Measurements from ENCODE around the gene SLC17A6. TPM values are rescaled to one million over a fixed set of nuclear protein-coding genes. Genes with fewer than 3 reads are reported as not detected.

The SLC17A6 gene
- total RNA-seq, 2 experiments from 2014 or later, result not detected

DNA sequence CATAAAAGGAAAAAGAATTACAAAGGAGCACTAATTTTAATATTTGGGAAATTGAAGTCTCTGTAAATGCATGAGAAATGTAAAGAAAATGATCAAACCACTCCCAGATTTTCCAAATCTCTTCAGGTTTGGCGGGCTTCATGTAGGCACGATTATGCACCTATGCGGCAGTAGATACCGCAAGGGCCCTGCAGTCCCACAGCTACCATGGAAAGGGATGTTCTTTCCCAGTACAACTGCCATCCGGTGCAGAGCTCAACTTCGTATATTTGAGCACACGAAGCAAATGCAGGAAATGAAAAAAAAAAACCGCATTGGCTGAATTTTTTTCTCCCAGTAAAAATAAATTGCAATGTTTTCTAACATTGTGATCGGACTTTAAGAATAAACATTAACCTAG is 1.4 kb downstream of the SLC17A6 start:
- Mint-ChIP-seq H3K4me3 (no peak overlapping the region), H3K27ac (no peak overlapping the region), H3K9me3 (no peaks in the 10 kb centered on the region), H3K27me3 (peaks cover 92% of the 10 kb centered on the region), H3K36me3 (ENCODE audit: low read depth) (no peaks in the 10 kb centered on the region), H3K4me1 (ENCODE audit: low read depth) (peaks cover 17% of the 10 kb centered on the region)
- H3K4me3 ChIP-seq (ENCODE audit: low read length), result no peak overlapping the region
- no peak overlapping the region for H3K27ac ChIP-seq (ENCODE audit: low read depth in 1 of 2, low read length in 2 of 2)
- H3K4me1 ChIP-seq (ENCODE audit: insufficient read depth, low read length), result no peaks in the 10 kb centered on the region
- CTCF ChIA-PET, result no interaction called here
- POLR2A ChIA-PET, result interaction anchor here (0.7 kb wide), 1 partner anchor 490 kb away, joined by 3 read pairs; the partner anchor contains the start of gene SVIP
- DNase-seq (no peak), ATAC-seq (ENCODE audit: poor library complexity) (no peak)
- H3K36me3 ChIP-seq (ENCODE audit: insufficient read depth, low read length), result no peaks in the 10 kb centered on the region
- TF ChIP-seq, protein P1, sequence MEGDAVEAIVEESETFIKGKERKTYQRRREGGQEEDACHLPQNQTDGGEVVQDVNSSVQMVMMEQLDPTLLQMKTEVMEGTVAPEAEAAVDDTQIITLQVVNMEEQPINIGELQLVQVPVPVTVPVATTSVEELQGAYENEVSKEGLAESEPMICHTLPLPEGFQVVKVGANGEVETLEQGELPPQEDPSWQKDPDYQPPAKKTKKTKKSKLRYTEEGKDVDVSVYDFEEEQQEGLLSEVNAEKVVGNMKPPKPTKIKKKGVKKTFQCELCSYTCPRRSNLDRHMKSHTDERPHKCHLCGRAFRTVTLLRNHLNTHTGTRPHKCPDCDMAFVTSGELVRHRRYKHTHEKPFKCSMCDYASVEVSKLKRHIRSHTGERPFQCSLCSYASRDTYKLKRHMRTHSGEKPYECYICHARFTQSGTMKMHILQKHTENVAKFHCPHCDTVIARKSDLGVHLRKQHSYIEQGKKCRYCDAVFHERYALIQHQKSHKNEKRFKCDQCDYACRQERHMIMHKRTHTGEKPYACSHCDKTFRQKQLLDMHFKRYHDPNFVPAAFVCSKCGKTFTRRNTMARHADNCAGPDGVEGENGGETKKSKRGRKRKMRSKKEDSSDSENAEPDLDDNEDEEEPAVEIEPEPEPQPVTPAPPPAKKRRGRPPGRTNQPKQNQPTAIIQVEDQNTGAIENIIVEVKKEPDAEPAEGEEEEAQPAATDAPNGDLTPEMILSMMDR (IDR thresholded peaks at IDR 0.05), result no peak
- intact Hi-C loops (cut with DNase I, micrococcal nuclease), result loop anchor here in 1 of 2 experiments (5.0 kb wide), 1 partner anchor 388 kb away; no protein-coding TSS in a partner anchor
- H3K9me3 ChIP-seq (ENCODE audit: control insufficient read depth in 1 of 2, insufficient read depth in 1 of 2, low read length in 2 of 2), result peaks cover 0 to 23% of the 10 kb centered on the region in 2 experiments
- H3K27me3 ChIP-seq (ENCODE audit: control insufficient read depth in 1 of 2, insufficient read depth in 2 of 2, low read length in 2 of 2), result peaks cover 70 to 79% of the 10 kb centered on the region in 2 experiments

DNA sequence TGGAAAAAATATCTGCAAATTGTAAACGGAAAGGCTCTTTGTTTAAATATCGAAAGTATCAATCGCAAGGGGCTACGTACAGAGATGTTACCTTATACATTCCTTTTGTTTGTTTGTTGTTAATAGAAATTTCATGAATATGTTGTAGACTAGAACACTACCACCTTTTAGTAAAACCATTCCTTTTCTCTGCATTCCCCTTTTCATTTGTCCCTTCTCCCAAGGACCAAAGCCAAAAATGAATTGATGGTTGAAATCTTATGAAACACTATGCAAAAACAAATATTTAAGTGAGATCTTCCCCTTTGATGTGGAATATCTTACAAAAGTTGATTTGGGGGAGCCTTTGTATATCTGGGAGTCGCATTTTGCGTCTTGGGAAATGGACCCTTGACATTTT is 2.1 kb downstream of the SLC17A6 start:
- ATAC-seq (ENCODE audit: poor library complexity) (no peak), DNase-seq (no peak)
- ChIA-PET CTCF (no interaction called here), POLR2A (interaction anchor here (0.6 to 0.7 kb wide), 2 partner anchors 443 to 1694 kb away, joined by 3 to 4 read pairs; no protein-coding TSS in a partner anchor)
- Histone ChIP-seq H3K4me3 (ENCODE audit: low read length) (no peak overlapping the region), H3K4me1 (ENCODE audit: insufficient read depth, low read length) (no peaks in the 10 kb centered on the region), H3K9me3 (ENCODE audit: control insufficient read depth in 1 of 2, insufficient read depth in 1 of 2, low read length in 2 of 2) (peaks cover 0 to 23% of the 10 kb centered on the region in 2 experiments), H3K27me3 (ENCODE audit: control insufficient read depth in 1 of 2, insufficient read depth in 2 of 2, low read length in 2 of 2) (peaks cover 69 to 79% of the 10 kb centered on the region in 2 experiments), H3K36me3 (ENCODE audit: insufficient read depth, low read length) (no peaks in the 10 kb centered on the region), H3K27ac (ENCODE audit: low read depth in 1 of 2, low read length in 2 of 2) (no peak overlapping the region)
- Mint-ChIP-seq H3K36me3 (ENCODE audit: low read depth) (no peaks in the 10 kb centered on the region), H3K27ac (no peak overlapping the region), H3K4me3 (no peak overlapping the region), H3K9me3 (no peaks in the 10 kb centered on the region), H3K27me3 (peaks cover 93% of the 10 kb centered on the region), H3K4me1 (ENCODE audit: low read depth) (peaks cover 17% of the 10 kb centered on the region)
- intact Hi-C loops (cut with DNase I, micrococcal nuclease), result no loop called here
- TF ChIP-seq, protein P1 (IDR thresholded peaks at IDR 0.05), result no peak

DNA sequence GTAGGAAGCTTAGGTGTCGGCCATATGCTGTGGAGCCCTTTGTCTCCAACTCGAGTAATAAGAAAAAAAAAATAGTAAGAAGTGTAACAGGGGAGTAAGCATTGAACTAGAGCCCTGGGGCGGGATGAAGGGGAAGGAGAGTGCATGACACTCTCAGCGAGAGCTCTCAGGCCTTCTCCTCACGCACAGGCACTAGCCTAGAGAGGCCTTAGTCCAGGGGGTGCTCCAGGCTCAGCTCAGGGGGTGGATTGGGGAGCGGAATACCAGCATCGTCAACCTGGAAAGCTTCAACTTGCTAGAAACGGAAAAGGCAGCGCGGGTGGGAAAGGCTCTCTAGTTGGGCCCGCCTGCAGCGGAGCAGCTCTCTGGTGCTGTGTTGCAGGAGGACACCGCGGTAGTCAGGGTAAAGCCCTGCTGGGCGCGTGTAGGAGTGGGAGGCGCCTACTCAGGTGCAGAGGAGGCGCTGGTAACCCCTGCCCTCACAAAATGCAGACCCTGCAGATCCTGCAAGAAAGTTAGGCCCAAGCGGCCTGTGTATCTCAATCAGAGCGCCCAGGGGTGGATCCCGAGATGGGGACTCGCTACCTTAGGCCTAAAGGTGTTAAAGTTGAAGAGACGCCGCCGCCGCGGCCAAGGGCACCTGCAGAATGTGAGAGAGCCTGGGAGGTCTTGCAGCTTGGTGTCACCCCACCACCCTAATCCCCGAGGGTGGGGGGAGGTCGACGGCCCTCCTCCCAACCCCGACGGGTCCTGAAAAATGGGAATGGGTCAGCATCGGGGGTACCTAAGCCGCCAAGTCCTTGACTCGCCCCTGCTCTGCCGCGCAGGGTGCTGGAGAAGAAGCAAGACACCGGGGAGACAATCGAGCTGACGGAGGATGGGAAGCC is 2.8 kb downstream of the SLC17A6 start:
- no peak overlapping the region for H3K27ac ChIP-seq (ENCODE audit: low read depth in 1 of 2, low read length in 2 of 2)
- no peaks in the 10 kb centered on the region for H3K4me1 ChIP-seq (ENCODE audit: insufficient read depth, low read length)
- H3K9me3 Mint-ChIP-seq, result no peaks in the 10 kb centered on the region
- H3K27me3 ChIP-seq (ENCODE audit: control insufficient read depth in 1 of 2, insufficient read depth in 2 of 2, low read length in 2 of 2), result peaks cover 65 to 79% of the 10 kb centered on the region in 2 experiments
- no peak overlapping the region for H3K4me3 Mint-ChIP-seq
- H3K4me1 Mint-ChIP-seq (ENCODE audit: low read depth), result peaks cover 17% of the 10 kb centered on the region
- TF ChIP-seq, protein P1 (IDR thresholded peaks at IDR 0.05), result no peak
- no peaks in the 10 kb centered on the region for H3K36me3 ChIP-seq (ENCODE audit: insufficient read depth, low read length)
- intact Hi-C loops (cut with DNase I, micrococcal nuclease), result no loop called here
- DNase-seq, result peak in 1 of 14 experiments; percentile 6
- H3K27me3 Mint-ChIP-seq, result peaks cover 90% of the 10 kb centered on the region
- ATAC-seq (ENCODE audit: poor library complexity), result no peak
- H3K9me3 ChIP-seq (ENCODE audit: control insufficient read depth in 1 of 2, insufficient read depth in 1 of 2, low read length in 2 of 2), result peaks cover 0 to 23% of the 10 kb centered on the region in 2 experiments
- ChIA-PET CTCF (no interaction called here), POLR2A (interaction anchor here (0.6 to 0.7 kb wide), 2 partner anchors 442 to 1693 kb away, joined by 3 to 4 read pairs; no protein-coding TSS in a partner anchor)
- no peaks in the 10 kb centered on the region for H3K36me3 Mint-ChIP-seq (ENCODE audit: low read depth)
- no peak overlapping the region for H3K4me3 ChIP-seq (ENCODE audit: low read length)
- no peak overlapping the region for H3K27ac Mint-ChIP-seq

Data from CD4-positive, alpha-beta T cell (primary cell).